GM12878 (cell line): ENCODE measurements around the gene TNNT2. TPM values are rescaled to one million over a fixed set of nuclear protein-coding genes. Genes with fewer than 3 reads are reported as not detected.

Experiments
- ATAC-seq: fragments of 200-7000 bp; cut with Tn5 transposase; 3 replicates; pipeline ENCODE4 v1.9.1; 2020; ENCODE audit warnings: mild to moderate bottlenecking, moderate library complexity
- BruUV-seq: library from RNA; stranded (reverse); fragments of 400-500 nt; replicated peaks from 2 replicates; lab custom pipeline; 2021; lab: Mats Ljungman, UMichigan
- CTCF ChIA-PET: fragments of 300-600 bp; sonication (Branson Sonifier 250); formaldehyde crosslinking; extraction: SDS; loops from one replicate; lab custom pipeline; 2021; ENCODE audit warnings: inconsistent platforms; lab: Yijun Ruan, JAX
- POLR2A ChIA-PET: fragments of 350-600 bp; formaldehyde crosslinking; extraction: SDS; loops from one replicate; lab custom pipeline; 2021; ENCODE audit warnings: inconsistent platforms; lab: Charles Lee
- RAD21 ChIA-PET: fragments of 300-600 bp; sonication (Branson Sonifier 250); formaldehyde crosslinking; loops from one replicate; lab custom pipeline; 2023; ENCODE audit warnings: antibody characterized with exemption; ENCODE audit not compliant: unreplicated experiment; lab: Charles Lee
- SMC1A ChIA-PET: fragments of 300-600 bp; sonication (Branson Sonifier 250); formaldehyde crosslinking; loops from one replicate; lab custom pipeline; 2023; ENCODE audit not compliant: unreplicated experiment, uncharacterized antibody; lab: Charles Lee
- DNase-seq: peaks from one replicate; pipeline ENCODE4 v3.0.0-alpha.2; 2011; ENCODE audit warnings: low read depth, low spot score
- FAIRE-seq: peaks from 3 replicates; lab custom pipeline; 2011; peaks lifted over from hg19 to GRCh38; lab: Jason Lieb, UNC
- H2AFZ ChIP-seq: 2 replicates; pipeline ENCODE4 v1.6.0; 2011; ENCODE audit warnings: low read depth, low read length, control low read depth; ENCODE audit not compliant: control insufficient read depth
- H3K27ac ChIP-seq: 2 replicates; pipeline ENCODE4 v1.5.1; 2011; ENCODE audit warnings: control low read depth; ENCODE audit not compliant: control insufficient read depth, insufficient read depth
- H3K27me3 ChIP-seq, 2 experiments: replicated peaks in 1 of 2; 2 replicates each; pipeline versions ENCODE4 v1.6.0 to v1.6.1; 2011; ENCODE audit warnings: low read length in 1 of 2; ENCODE audit not compliant: control insufficient read depth in 2 of 2, insufficient read depth in 2 of 2
- H3K36me3 ChIP-seq, 2 experiments: 2 replicates each; pipeline ENCODE4 v1.5.1; 2011; ENCODE audit warnings: low read length in 1 of 2; ENCODE audit not compliant: control insufficient read depth in 2 of 2, insufficient read depth in 2 of 2
- H3K4me1 ChIP-seq: 2 replicates; pipeline ENCODE4 v1.6.1; 2011; ENCODE audit warnings: mild to moderate bottlenecking, low read length, moderate library complexity, mixed read lengths; ENCODE audit not compliant: control insufficient read depth, insufficient read depth
- H3K4me2 ChIP-seq: 2 replicates; pipeline ENCODE4 v1.6.0; 2011; ENCODE audit warnings: control low read depth; ENCODE audit not compliant: control insufficient read depth, insufficient read depth
- H3K4me3 ChIP-seq: fragments of 200-600 bp; sonication (generic); 2 replicates; pipeline ENCODE4 v1.5.1; 2016
- H3K79me2 ChIP-seq: 2 replicates; pipeline ENCODE4 v1.6.0; 2011; ENCODE audit warnings: low read length; ENCODE audit not compliant: control insufficient read depth, insufficient read depth
- H3K9ac ChIP-seq: 2 replicates; pipeline ENCODE4 v1.8.0; 2011; ENCODE audit warnings: low read length, control low read depth, mixed read lengths; ENCODE audit not compliant: control insufficient read depth, insufficient read depth
- H3K9me3 ChIP-seq: replicated peaks from 3 replicates; pipeline ENCODE4 v1.5.1; 2011; ENCODE audit warnings: mild to moderate bottlenecking, low read length; ENCODE audit not compliant: control insufficient read depth, insufficient read depth
- H4K20me1 ChIP-seq: 2 replicates; pipeline ENCODE4 v1.6.0; 2011; ENCODE audit not compliant: control insufficient read depth, insufficient read depth
- CBX3 ChIP-seq: fragments of 200-600 bp; sonication (generic); IDR thresholded peaks from 2 replicates; pipeline ENCODE4 v1.6.1; 2016; ENCODE audit warnings: low read depth, borderline replicate concordance
- MEF2B ChIP-seq: fragments of 450-650 bp; IDR thresholded peaks from 2 replicates; pipeline ENCODE4 v1.6.1; 2018; ENCODE audit warnings: mild to moderate bottlenecking, moderate library complexity; ENCODE audit not compliant: partially characterized antibody, poor library complexity, severe bottlenecking
- RB1 ChIP-seq: fragments of 450-650 bp; formaldehyde crosslinking; IDR thresholded peaks from 2 replicates; pipeline ENCODE4 v1.6.1; 2017; ENCODE audit warnings: mild to moderate bottlenecking, borderline replicate concordance
- RCOR1 ChIP-seq: conservative IDR thresholded peaks from 2 replicates; pipeline ENCODE4 v1.6.1; 2012; ENCODE audit warnings: low read depth, low read length, improper control_type of control experiment
- SIX5 ChIP-seq: IDR thresholded peaks from 2 replicates; pipeline ENCODE4 v1.6.1; 2011; ENCODE audit warnings: mild to moderate bottlenecking, low read depth, low read length, moderate library complexity; ENCODE audit not compliant: severe bottlenecking
- ZBED1 ChIP-seq: IDR thresholded peaks from 2 replicates; pipeline ENCODE4 v1.6.1; 2016; ENCODE audit warnings: borderline replicate concordance
- WGBS: methylation state at CpG from one replicate; pipeline ENCODE4 v1.1.6; 2016; ENCODE audit warnings: low lambda C conversion rate; ENCODE audit not compliant: insufficient replicate concordance, insufficient coverage; ENCODE audit errors: missing lambda C conversion rate; 5-methylcytosine and 5-hydroxymethylcytosine counted together
- in situ Hi-C: fragments of 300-500 bp; cut with MboI; formaldehyde crosslinking; loops from 9 replicates; pipeline ENCODE4 v1.14.3; 2018; ENCODE audit warnings: mixed read lengths
- intact Hi-C: fragments of 100-400 bp; cut with micrococcal nuclease; formaldehyde crosslinking; loops from one replicate; pipeline ENCODE4 v1.14.2; 2022; ENCODE audit not compliant: unreplicated experiment
- polyA plus RNA-seq, 11 experiments: library from polyadenylated mRNA; depleted of rRNA in 4 of 11; unstranded in 6 of 11; stranded (reverse) in 5 of 11; fragments of >200 nt; fragmentation: Nextera tagmentation in 4 of 11; fragmentation: Illumina TruSeq in 1 of 11; extraction: Ambion mirVana in 4 of 11; extraction: Trizol in 1 of 11; gene quantifications; 1 replicate in 1 of 11; 2 replicates in 10 of 11; pipeline versions ENCODE4 v1.2.1 to v1.2.3, GENCODE V29; 2011 to 2016; ENCODE audit warnings: inconsistent platforms in 2 of 11, missing spikeins in 2 of 11, low read depth in 1 of 11
- total RNA-seq, 4 experiments: library from RNA; depleted of rRNA in 3 of 4; stranded (reverse); fragments of >200 nt in 3 of 4; fragmentation: Illumina TruSeq in 1 of 4; extraction: Trizol in 1 of 4; gene quantifications; 2 replicates each; pipeline versions ENCODE4 v1.2.1 to v1.2.3, GENCODE V29; 2013 to 2021
- TF ChIP-seq, protein P1 (sequence below): fragments of 450-650 bp; formaldehyde crosslinking; IDR thresholded peaks from 2 replicates; pipeline ENCODE4 v1.4.0; 2022; ENCODE audit warnings: mild to moderate bottlenecking, moderate library complexity
- TF ChIP-seq, protein P2 (sequence below): fragments of 450-650 bp; IDR thresholded peaks from 2 replicates; pipeline ENCODE4 v1.6.1; 2018; ENCODE audit warnings: mild to moderate bottlenecking, low read depth, moderate library complexity; ENCODE audit not compliant: partially characterized antibody
- TF ChIP-seq, protein P3 (sequence below): fragments of 450-650 bp; IDR thresholded peaks from 2 replicates; pipeline ENCODE4 v1.6.1; 2017; ENCODE audit warnings: mild to moderate bottlenecking, moderate library complexity
- TF ChIP-seq, protein P4 (sequence below): fragments of 450-650 bp; IDR thresholded peaks from 2 replicates; pipeline ENCODE4 v1.6.1; 2017; ENCODE audit warnings: low read depth, mild to moderate bottlenecking, moderate library complexity

TNNT2 gene
- total and polyA plus RNA-seq, 10 of the 15 experiments (the other 5 are each of a cell fraction or from before 2014, with no cell fraction given): 2.2 TPM; not detected in 9

DNA sequence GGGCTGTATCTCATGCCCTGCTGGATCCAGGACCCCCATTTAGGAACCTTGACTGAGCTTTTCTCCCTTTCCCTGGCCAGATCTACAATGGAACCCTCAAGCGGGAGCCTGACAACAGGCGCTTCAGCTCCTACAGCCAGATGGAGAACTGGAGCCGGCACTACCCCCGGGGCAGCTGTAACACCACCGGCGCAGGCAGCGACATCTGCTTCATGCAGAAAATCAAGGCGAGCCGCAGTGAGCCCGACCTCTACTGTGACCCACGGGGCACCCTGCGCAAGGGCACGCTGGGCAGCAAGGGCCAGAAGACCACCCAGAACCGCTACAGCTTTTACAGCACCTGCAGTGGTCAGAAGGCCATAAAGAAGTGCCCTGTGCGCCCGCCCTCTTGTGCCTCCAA is 64.4 kb downstream of the TNNT2 start:
- Histone ChIP-seq H3K4me2 (no peak overlapping the region), H3K79me2 (no peaks in the 10 kb centered on the region), H3K36me3 (no peaks in the 10 kb centered on the region), H3K9me3 (no peaks in the 10 kb centered on the region), H2AFZ (no peak overlapping the region), H4K20me1 (no peaks in the 10 kb centered on the region), H3K9ac (no peak overlapping the region), H3K27ac (no peak overlapping the region), H3K4me1 (no peaks in the 10 kb centered on the region), H3K27me3 (peaks cover 4 to 8% of the 10 kb centered on the region in 2 experiments; a peak in 3 of 4 replicates), H3K4me3 (no peak overlapping the region)
- in situ Hi-C loops (no loop called here), intact Hi-C loops (no loop called here)
- WGBS: 30% methylated on average over 16 of the region's 16 CpGs
- BruUV-seq: no TSS peak
- ATAC-seq (no peak), DNase-seq (no peak), FAIRE-seq (no peak)
- SMC1A ChIA-PET: no interaction called here
- RAD21 ChIA-PET: interaction anchor here (2.4 kb wide), 1 partner anchor 59 kb away, joined by 6 read pairs; no protein-coding TSS in a partner anchor
- CTCF ChIA-PET: interaction anchor here (7.6 kb wide), 1 partner anchor 34 kb away, joined by 46 read pairs; no protein-coding TSS in a partner anchor
- POLR2A ChIA-PET: no interaction called here
- TF ChIP-seq, protein P1, sequence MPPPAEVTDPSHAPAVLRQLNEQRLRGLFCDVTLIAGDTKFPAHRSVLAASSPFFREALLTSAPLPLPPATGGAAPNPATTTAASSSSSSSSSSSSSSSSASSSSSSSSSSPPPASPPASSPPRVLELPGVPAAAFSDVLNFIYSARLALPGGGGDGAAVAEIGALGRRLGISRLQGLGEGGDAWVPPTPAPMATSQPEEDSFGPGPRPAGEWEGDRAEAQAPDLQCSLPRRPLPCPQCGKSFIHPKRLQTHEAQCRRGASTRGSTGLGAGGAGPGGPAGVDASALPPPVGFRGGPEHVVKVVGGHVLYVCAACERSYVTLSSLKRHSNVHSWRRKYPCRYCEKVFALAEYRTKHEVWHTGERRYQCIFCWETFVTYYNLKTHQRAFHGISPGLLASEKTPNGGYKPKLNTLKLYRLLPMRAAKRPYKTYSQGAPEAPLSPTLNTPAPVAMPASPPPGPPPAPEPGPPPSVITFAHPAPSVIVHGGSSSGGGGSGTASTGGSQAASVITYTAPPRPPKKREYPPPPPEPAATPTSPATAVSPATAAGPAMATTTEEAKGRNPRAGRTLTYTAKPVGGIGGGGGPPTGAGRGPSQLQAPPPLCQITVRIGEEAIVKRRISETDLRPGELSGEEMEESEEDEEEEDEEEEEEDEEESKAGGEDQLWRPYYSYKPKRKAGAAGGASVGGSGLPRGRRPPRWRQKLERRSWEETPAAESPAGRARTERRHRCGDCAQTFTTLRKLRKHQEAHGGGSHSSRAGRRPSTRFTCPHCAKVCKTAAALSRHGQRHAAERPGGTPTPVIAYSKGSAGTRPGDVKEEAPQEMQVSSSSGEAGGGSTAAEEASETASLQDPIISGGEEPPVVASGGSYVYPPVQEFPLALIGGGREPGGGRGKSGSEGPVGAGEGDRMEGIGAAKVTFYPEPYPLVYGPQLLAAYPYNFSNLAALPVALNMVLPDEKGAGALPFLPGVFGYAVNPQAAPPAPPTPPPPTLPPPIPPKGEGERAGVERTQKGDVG (CRISPR knock-in tag): no peak
- TF ChIP-seq, protein P2, sequence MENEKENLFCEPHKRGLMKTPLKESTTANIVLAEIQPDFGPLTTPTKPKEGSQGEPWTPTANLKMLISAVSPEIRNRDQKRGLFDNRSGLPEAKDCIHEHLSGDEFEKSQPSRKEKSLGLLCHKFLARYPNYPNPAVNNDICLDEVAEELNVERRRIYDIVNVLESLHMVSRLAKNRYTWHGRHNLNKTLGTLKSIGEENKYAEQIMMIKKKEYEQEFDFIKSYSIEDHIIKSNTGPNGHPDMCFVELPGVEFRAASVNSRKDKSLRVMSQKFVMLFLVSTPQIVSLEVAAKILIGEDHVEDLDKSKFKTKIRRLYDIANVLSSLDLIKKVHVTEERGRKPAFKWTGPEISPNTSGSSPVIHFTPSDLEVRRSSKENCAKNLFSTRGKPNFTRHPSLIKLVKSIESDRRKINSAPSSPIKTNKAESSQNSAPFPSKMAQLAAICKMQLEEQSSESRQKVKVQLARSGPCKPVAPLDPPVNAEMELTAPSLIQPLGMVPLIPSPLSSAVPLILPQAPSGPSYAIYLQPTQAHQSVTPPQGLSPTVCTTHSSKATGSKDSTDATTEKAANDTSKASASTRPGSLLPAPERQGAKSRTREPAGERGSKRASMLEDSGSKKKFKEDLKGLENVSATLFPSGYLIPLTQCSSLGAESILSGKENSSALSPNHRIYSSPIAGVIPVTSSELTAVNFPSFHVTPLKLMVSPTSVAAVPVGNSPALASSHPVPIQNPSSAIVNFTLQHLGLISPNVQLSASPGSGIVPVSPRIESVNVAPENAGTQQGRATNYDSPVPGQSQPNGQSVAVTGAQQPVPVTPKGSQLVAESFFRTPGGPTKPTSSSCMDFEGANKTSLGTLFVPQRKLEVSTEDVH: no peak
- no peak for TF ChIP-seq ZBED1
- TF ChIP-seq, protein P3, sequence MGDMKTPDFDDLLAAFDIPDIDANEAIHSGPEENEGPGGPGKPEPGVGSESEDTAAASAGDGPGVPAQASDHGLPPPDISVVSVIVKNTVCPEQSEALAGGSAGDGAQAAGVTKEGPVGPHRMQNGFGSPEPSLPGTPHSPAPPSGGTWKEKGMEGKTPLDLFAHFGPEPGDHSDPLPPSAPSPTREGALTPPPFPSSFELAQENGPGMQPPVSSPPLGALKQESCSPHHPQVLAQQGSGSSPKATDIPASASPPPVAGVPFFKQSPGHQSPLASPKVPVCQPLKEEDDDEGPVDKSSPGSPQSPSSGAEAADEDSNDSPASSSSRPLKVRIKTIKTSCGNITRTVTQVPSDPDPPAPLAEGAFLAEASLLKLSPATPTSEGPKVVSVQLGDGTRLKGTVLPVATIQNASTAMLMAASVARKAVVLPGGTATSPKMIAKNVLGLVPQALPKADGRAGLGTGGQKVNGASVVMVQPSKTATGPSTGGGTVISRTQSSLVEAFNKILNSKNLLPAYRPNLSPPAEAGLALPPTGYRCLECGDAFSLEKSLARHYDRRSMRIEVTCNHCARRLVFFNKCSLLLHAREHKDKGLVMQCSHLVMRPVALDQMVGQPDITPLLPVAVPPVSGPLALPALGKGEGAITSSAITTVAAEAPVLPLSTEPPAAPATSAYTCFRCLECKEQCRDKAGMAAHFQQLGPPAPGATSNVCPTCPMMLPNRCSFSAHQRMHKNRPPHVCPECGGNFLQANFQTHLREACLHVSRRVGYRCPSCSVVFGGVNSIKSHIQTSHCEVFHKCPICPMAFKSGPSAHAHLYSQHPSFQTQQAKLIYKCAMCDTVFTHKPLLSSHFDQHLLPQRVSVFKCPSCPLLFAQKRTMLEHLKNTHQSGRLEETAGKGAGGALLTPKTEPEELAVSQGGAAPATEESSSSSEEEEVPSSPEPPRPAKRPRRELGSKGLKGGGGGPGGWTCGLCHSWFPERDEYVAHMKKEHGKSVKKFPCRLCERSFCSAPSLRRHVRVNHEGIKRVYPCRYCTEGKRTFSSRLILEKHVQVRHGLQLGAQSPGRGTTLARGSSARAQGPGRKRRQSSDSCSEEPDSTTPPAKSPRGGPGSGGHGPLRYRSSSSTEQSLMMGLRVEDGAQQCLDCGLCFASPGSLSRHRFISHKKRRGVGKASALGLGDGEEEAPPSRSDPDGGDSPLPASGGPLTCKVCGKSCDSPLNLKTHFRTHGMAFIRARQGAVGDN: no peak
- TF ChIP-seq, protein P4, sequence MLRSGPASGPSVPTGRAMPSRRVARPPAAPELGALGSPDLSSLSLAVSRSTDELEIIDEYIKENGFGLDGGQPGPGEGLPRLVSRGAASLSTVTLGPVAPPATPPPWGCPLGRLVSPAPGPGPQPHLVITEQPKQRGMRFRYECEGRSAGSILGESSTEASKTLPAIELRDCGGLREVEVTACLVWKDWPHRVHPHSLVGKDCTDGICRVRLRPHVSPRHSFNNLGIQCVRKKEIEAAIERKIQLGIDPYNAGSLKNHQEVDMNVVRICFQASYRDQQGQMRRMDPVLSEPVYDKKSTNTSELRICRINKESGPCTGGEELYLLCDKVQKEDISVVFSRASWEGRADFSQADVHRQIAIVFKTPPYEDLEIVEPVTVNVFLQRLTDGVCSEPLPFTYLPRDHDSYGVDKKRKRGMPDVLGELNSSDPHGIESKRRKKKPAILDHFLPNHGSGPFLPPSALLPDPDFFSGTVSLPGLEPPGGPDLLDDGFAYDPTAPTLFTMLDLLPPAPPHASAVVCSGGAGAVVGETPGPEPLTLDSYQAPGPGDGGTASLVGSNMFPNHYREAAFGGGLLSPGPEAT: no peak
- TF ChIP-seq RB1: no peak
- TF ChIP-seq SIX5: no peak
- no peak for TF ChIP-seq RCOR1
- no peak for TF ChIP-seq MEF2B
- no peak for TF ChIP-seq CBX3
